GM23248 (cell line): Measurements from ENCODE around the gene PDZRN4. TPM values are rescaled to one million over a fixed set of nuclear protein-coding genes. Genes with fewer than 3 reads are reported as not detected.
"Not testable (repeated sequence)": the region's sequence is repeated elsewhere in the genome, so short reads cannot be mapped to it uniquely, and the experiment has no call there.

Experiments used
- DNase-seq: peaks from one replicate; pipeline ENCODE4 v3.0.0-alpha.2; 2015
- H2AFZ ChIP-seq: fragments of 200-600 bp; sonication (generic); 2 replicates; pipeline ENCODE4 v1.6.1; 2016; ENCODE audit warnings: antibody characterized with exemption
- H3F3A ChIP-seq: fragments of 200-600 bp; sonication (generic); 2 replicates; pipeline ENCODE4 v1.6.1; 2016; ENCODE audit warnings: mild to moderate bottlenecking, antibody characterized with exemption, mixed run types; ENCODE audit not compliant: insufficient read depth
- H3K27ac ChIP-seq: fragments of 200-600 bp; sonication (generic); 2 replicates; pipeline ENCODE4 v1.5.1; 2016; ENCODE audit warnings: mild to moderate bottlenecking
- H3K27me3 ChIP-seq: fragments of 200-600 bp; sonication (generic); replicated peaks from 2 replicates; pipeline ENCODE4 v1.6.1; 2016; ENCODE audit warnings: mild to moderate bottlenecking; ENCODE audit not compliant: insufficient read depth
- H3K36me3 ChIP-seq: fragments of 200-600 bp; sonication (generic); 2 replicates; pipeline ENCODE4 v1.6.1; 2016; ENCODE audit warnings: low read depth, mild to moderate bottlenecking
- H3K4me1 ChIP-seq: fragments of 200-600 bp; sonication (generic); 2 replicates; pipeline ENCODE4 v1.6.1; 2016; ENCODE audit warnings: mild to moderate bottlenecking; ENCODE audit not compliant: insufficient read depth
- H3K4me2 ChIP-seq: fragments of 200-600 bp; sonication (generic); one replicate; pipeline ENCODE4 v1.6.1; 2016; ENCODE audit warnings: mild to moderate bottlenecking; ENCODE audit not compliant: unreplicated experiment
- H3K4me3 ChIP-seq: fragments of 200-600 bp; sonication (generic); 2 replicates; pipeline ENCODE4 v1.5.1; 2016; ENCODE audit warnings: mild to moderate bottlenecking
- H3K79me2 ChIP-seq: fragments of 200-600 bp; sonication (generic); 2 replicates; pipeline ENCODE4 v1.6.1; 2016; ENCODE audit warnings: mild to moderate bottlenecking; ENCODE audit not compliant: insufficient read depth
- H3K9ac ChIP-seq: fragments of 200-600 bp; sonication (generic); 2 replicates; pipeline ENCODE4 v1.6.1; 2016; ENCODE audit warnings: mild to moderate bottlenecking
- H3K9me2 ChIP-seq: fragments of 200-600 bp; sonication (generic); 2 replicates; pipeline ENCODE4 v1.6.1; 2016; ENCODE audit warnings: mixed run types, mild to moderate bottlenecking, moderate library complexity; ENCODE audit not compliant: insufficient read depth
- H3K9me3 ChIP-seq: fragments of 200-600 bp; sonication (generic); one replicate; pipeline ENCODE4 v1.6.1; 2017; ENCODE audit warnings: low read depth
- H4K20me1 ChIP-seq: fragments of 200-600 bp; sonication (generic); 2 replicates; pipeline ENCODE4 v1.6.0; 2016; ENCODE audit not compliant: insufficient read depth
- EZH2 ChIP-seq: fragments of 200-600 bp; sonication (generic); IDR thresholded peaks from 2 replicates; pipeline ENCODE4 v1.6.1; 2018; ENCODE audit warnings: antibody characterized with exemption, mild to moderate bottlenecking; ENCODE audit not compliant: insufficient read depth, poor library complexity, severe bottlenecking
- EZH2phosphoT487 ChIP-seq: fragments of 200-600 bp; sonication (generic); IDR thresholded peaks from 2 replicates; pipeline ENCODE4 v1.6.1; 2018; ENCODE audit warnings: antibody characterized with exemption, moderate library complexity, mild to moderate bottlenecking, low read depth; ENCODE audit not compliant: insufficient read depth
- WGBS, 2 experiments: methylation state at CpG; one replicate each; pipeline ENCODE4 v1.1.6; 2015 to 2017; ENCODE audit warnings: low lambda C conversion rate in 2 of 2, low coverage in 1 of 2; ENCODE audit errors: missing lambda C conversion rate in 2 of 2; 5-methylcytosine and 5-hydroxymethylcytosine counted together
- in situ Hi-C: fragments of 300-500 bp; cut with MboI; formaldehyde crosslinking; loops from 2 replicates; pipeline ENCODE4 v1.15.0; 2020
- polyA plus RNA-seq: library from polyadenylated mRNA; unstranded; fragments of >200 nt; fragmentation: Nextera tagmentation; extraction: Ambion mirVana; gene quantifications from 2 replicates; pipeline ENCODE4 v1.2.1, GENCODE V29; 2016
- total RNA-seq: library from RNA; depleted of rRNA; stranded (reverse); fragments of >200 nt; shearing (Covaris generic); gene quantifications from 2 replicates; pipeline ENCODE4 v1.2.3, GENCODE V29; 2014

Gene PDZRN4
- total and polyA plus RNA-seq, 2 experiments from 2014 or later, result not detected

GRCh38 chr12:41151793-41152192, 36.3 kb upstream of the PDZRN4 start:
- Histone ChIP-seq H3K9me3 (no peaks in the 10 kb centered on the region), H3K4me2 (no peak overlapping the region), H3F3A (no peaks in the 10 kb centered on the region), H3K9me2 (no peaks in the 10 kb centered on the region), H3K79me2 (no peaks in the 10 kb centered on the region), H3K4me1 (no peaks in the 10 kb centered on the region), H3K9ac (no peak overlapping the region), H2AFZ (no peak overlapping the region), H3K27ac (no peak overlapping the region), H3K27me3 (no peaks in the 10 kb centered on the region), H3K36me3 (no peaks in the 10 kb centered on the region), H4K20me1 (no peaks in the 10 kb centered on the region), H3K4me3 (no peak overlapping the region)
- TF ChIP-seq EZH2phosphoT487 (no peak), EZH2 (no peak)
- 19% methylated on average over 3 of the region's 3 CpGs for WGBS, 2 experiments
- in situ Hi-C loops, result no loop called here
- DNase-seq, result peak; percentile 1

- no peak overlapping the region for H3K27ac ChIP-seq
- no peak overlapping the region for H2AFZ ChIP-seq
- H3K79me2 ChIP-seq, result no peaks in the 10 kb centered on the region
- H3K4me3 ChIP-seq, result no peak overlapping the region
- H3K4me2 ChIP-seq, result no peak overlapping the region
- no peaks in the 10 kb centered on the region for H3K9me3 ChIP-seq
- H4K20me1 ChIP-seq, result no peaks in the 10 kb centered on the region
- no peaks in the 10 kb centered on the region for H3K4me1 ChIP-seq
- H3K27me3 ChIP-seq, result no peaks in the 10 kb centered on the region
- TF ChIP-seq EZH2phosphoT487 (no peak), EZH2 (no peak)
- DNase-seq, result no peak
- H3F3A ChIP-seq, result no peaks in the 10 kb centered on the region
- H3K36me3 ChIP-seq, result no peaks in the 10 kb centered on the region
- 38 to 44% methylated on average over 5 of the region's 5 CpGs for WGBS, 2 experiments
- no peak overlapping the region for H3K9ac ChIP-seq
- no peaks in the 10 kb centered on the region for H3K9me2 ChIP-seq
- in situ Hi-C loops, result no loop called here
Measured at GRCh38 chr12:41162461-41162860, 25.7 kb upstream of the PDZRN4 start.

- H3K27me3 ChIP-seq, result no peaks in the 10 kb centered on the region
- H3K4me1 ChIP-seq, result no peaks in the 10 kb centered on the region
- H3K9me2 ChIP-seq, result no peaks in the 10 kb centered on the region
- no peaks in the 10 kb centered on the region for H4K20me1 ChIP-seq
- H3K36me3 ChIP-seq, result no peaks in the 10 kb centered on the region
- in situ Hi-C loops, result no loop called here
- no peak overlapping the region for H3K4me2 ChIP-seq
- no peak for DNase-seq
- no peaks in the 10 kb centered on the region for H3K9me3 ChIP-seq
- no peaks in the 10 kb centered on the region for H3F3A ChIP-seq
- TF ChIP-seq EZH2phosphoT487 (no peak), EZH2 (no peak)
- H3K79me2 ChIP-seq, result no peaks in the 10 kb centered on the region
- no peak overlapping the region for H3K27ac ChIP-seq
- H3K4me3 ChIP-seq, result no peak overlapping the region
- WGBS, 2 experiments, result 11 to 12% methylated on average over 1 of the region's 1 CpG
- H2AFZ ChIP-seq, result no peak overlapping the region
- H3K9ac ChIP-seq, result no peak overlapping the region
Measured at GRCh38 chr12:41167701-41168100, 20.4 kb upstream of the PDZRN4 start.

GRCh38 chr12:41174602-41175001, 13.5 kb upstream of the PDZRN4 start:
- in situ Hi-C loops, result no loop called here

GRCh38 chr12:41179507-41179906, 8.6 kb upstream of the PDZRN4 start:
- H3K27ac ChIP-seq, H3K27me3 ChIP-seq, H3K4me1 ChIP-seq, H3F3A ChIP-seq, H2AFZ ChIP-seq, H3K4me2 ChIP-seq, DNase-seq, H3K9ac ChIP-seq, H3K9me3 ChIP-seq, H4K20me1 ChIP-seq, H3K79me2 ChIP-seq, H3K36me3 ChIP-seq, H3K4me3 ChIP-seq, H3K9me2 ChIP-seq, in situ Hi-C loops: not testable (repeated sequence)
- WGBS, 2 experiments, result 58 to 90% methylated on average over 1 of the region's 1 CpG

More at GRCh38 chr12:41174602-41175001, 13.5 kb upstream of the PDZRN4 start:
- Histone ChIP-seq H3K36me3 (no peaks in the 10 kb centered on the region), H3K79me2 (no peaks in the 10 kb centered on the region), H3K9me3 (no peaks in the 10 kb centered on the region), H3K4me1 (no peaks in the 10 kb centered on the region), H3K27ac (no peak overlapping the region), H3K9ac (no peak overlapping the region), H4K20me1 (no peaks in the 10 kb centered on the region), H3K4me2 (no peak overlapping the region), H3K9me2 (no peaks in the 10 kb centered on the region), H3K27me3 (no peaks in the 10 kb centered on the region), H3F3A (no peaks in the 10 kb centered on the region), H3K4me3 (no peak overlapping the region), H2AFZ (no peak overlapping the region)
- WGBS, 2 experiments, result 28 to 35% methylated on average over 2 of the region's 2 CpGs
- DNase-seq, result no peak
- TF ChIP-seq EZH2phosphoT487 (no peak), EZH2 (no peak)
